HG03060 (cell line): Measurements from ENCODE around the gene VWA3B.
"Not testable (repeated sequence)": the region's sequence is repeated elsewhere in the genome, so short reads cannot be mapped to it uniquely, and the experiment has no call there.

ENCODE experiments used
- ATAC-seq: cut with Tn5 transposase; IDR thresholded peaks from one replicate; pipeline ENCODE4 v1.9.1; 2021; ENCODE audit warnings: low read depth, moderate number of reproducible peaks; ENCODE audit not compliant: unreplicated experiment

The VWA3B gene

DNA sequence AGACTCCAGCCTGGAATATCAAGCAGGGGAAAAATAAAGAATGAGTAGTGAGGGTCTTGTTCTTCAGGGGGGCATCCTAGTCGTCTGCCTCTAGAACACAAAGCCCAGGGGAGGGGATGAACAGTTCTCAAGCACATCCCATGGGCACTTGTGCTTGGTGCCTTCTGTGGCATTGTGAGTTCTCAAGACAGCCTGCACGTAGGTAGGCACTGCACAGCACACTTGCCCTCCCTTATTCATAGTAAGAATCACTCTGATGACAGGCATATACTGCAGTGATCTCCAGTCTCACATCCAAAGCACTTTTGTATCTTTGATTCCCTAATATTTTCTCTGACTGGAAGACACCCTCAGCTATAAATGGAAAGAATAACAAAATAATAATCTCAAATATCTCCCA is 154.6 kb downstream of the VWA3B start:
- no peak for ATAC-seq

DNA sequence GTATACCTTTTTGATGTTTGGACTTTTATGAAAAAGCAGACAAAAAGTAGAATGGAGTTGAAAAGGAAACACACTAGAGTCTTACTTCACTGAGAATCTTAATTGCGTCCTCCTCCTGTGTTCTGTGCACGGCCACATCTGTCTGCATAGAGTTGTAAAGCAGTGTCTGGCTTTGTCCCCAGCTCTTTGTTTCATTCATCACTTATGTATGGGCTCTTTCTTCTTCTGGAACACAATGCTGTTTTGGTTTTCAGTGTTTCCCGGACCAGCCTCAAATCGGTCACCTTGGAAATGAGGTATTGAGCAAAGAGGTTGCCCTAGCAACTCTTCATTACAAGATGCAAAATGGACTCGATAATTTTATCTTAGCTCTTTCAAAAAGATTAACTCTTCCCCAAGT is 155.0 kb downstream of the VWA3B start:
- ATAC-seq: no peak

DNA sequence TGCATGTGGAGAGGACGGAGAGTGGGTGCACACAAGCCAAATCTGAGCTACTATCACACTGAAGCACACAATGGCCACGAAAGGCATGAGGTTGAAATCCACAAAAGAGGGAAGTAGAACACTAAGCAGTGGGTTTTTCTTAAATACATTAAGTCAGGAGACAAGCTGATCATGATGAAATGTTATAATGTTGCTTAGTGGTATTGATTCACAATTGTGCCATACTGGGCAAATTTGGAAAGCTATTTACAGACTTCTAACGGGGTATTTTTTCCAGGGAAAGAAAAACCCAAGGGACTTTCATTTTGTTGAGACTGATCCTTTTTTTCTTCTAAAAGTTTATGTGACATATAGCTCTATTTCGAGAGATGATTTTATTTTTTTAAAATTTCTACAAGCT is 158.5 kb downstream of the VWA3B start:
- no peak for ATAC-seq

DNA sequence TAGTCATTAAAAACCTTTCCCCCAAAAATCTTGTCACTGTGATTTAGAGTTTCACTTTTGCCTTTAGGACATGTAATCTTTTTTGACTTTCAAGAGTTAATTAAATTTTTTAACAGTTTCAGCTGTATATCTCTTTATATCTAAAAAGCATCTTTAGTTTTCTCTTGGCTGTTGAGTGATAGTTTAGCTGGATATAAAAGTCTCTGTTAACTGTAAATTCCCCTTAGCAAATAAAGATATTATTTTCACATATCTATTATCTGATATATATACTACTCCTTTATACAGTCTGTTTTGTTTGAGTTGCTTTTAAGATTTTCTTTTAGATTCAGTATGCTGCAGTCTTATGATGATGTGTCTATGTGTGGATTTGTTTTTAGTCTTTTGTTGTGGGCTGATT is 160.4 kb downstream of the VWA3B start:
- ATAC-seq: no peak

DNA sequence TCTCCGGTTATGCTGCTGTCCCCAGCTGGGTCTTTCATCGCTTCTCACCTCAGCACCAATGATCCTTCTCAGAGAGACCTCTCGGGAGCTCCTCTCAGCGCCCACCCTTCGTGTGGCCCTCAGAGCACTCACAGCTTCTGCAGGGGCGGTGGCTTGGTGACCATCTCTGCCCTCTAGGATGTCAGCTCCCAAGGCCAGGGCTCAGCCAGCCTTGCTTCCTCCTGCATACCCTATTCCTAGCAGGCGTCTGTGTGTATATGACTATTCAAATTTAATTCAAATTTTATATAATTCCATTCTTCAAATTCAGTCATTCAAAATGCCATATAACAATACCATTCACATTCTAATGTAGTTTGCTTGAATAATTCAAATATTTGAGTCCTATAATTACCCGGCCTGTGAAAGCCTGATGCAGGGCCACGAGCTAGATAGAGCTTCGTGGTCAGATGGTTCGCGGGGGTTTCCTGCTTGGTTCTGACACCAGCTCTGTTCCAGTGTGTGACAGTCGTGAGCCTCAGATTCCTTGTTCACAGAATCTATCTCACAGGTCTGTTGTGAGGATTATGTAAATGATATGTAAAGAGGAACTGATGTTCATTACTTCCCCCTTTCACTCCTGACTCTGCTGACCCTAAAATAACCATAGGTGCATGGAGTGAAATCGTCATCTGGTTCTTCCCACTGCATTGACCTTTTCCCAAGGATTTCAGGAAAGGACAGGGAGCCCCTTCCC is 165.2 kb downstream of the VWA3B start:
- no peak for ATAC-seq

DNA sequence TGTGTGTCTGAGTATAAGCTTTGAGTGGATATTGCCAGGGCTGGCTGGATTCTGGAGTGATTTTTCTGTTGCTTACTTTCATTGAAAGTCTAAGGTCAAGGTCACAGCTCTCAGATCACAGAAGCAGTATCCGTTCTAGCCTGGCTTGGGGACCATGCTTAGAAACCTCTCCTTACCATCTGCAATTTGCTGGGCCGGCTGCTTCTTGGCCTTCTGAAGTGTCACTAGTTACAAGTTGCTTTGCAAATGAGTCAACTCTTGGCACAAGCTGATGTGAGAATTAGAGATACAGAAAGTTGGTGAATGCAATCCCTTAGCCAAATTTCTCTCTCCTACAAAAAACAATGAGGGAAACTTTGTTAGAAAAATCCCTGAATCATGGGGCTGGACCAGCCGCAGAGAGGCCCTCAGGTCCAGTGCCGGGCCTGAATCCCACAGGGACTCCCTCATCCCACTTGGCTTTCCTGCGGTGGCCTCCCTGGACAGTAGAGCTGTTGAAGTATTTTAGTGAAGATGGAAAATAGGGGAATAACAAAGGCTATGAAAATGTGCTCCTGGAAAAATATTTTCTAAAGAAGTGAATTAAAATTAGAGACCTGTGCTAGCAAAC is 166.6 kb downstream of the VWA3B start:
- no peak for ATAC-seq

DNA sequence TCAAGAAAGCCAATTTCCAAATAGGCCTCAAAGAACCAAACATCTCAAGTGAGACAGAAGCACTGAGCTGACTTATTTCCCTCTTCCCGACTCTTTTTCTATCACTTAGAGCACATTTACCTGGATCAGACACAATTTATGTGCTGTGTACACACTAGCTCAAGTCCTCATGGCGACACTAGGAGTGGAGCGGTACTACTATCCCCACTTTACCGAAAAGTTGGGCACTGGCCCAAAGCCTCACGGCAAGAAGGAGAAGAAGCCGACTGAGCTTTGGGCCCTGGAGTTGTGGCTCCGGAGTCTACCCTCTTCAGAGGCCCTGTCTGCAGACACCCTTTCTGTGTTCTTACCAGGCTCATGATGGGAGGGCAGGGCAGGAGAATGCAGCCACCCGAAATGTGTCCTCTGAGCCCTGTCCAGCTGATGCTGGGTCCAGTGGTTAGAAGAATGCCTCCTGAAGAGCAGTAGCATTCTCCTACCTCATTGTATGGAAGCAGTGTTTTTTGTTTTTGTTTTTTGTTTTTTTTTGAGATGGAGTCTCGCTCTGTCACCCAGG is 167.6 kb downstream of the VWA3B start:
- ATAC-seq: no peak

DNA sequence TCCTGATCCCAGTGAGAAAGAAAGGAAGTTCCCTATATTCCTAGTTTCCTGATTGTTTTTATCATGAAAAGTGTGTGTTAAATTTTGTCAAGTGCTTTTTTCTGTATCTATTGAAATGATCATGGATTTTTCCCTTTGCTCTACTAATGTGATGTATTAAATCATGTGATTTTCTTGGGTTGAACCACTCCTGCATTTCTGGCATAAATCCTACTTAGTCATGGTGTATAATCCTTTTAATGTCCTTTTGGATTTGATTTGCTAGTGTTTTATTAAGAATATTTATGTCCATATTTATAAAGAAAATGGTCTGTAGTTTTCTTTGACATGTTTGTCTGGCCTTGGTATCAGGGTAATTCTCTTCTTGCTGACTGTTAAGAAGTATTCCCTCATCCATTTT is 171.9 kb downstream of the VWA3B start:
- ATAC-seq: no peak

DNA sequence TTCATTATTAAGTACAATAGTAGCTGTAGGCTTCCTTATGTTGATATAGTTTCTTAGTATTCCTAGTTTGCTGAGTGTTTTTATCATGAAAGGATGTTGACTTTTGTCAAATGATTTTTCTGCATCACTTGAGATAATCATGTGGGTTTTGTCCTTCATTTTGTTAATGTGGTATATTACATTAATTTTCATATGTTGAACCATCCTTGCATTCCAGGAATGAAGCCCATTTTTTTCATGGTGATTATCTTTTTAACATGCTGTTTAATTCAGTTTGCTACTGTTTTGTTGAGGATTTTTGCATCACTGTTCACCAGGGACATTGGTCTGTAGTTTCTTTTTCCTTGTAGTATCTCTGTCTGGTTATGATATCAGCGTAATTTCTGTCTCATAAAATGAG is 176.4 kb downstream of the VWA3B start:
- no peak for ATAC-seq

DNA sequence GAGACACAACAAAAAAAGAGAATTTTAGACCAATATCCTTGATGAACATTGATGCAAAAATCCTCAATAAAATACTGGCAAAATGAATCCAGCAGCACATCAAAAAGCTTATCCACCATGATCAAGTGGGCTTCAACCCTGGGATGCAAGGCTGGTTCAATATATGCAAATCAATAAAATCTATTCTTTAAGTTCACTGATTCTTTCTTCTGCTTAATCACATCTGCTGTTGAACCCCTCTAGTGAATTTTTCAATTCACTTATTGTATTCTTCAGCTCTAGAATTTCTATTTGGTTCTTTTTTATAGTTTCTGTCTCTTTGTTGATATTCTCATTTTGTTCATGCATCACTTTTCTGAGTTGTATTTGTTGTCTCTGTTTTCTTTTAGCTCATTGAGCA is 181.3 kb downstream of the VWA3B start:
- ATAC-seq: not testable (repeated sequence)

DNA sequence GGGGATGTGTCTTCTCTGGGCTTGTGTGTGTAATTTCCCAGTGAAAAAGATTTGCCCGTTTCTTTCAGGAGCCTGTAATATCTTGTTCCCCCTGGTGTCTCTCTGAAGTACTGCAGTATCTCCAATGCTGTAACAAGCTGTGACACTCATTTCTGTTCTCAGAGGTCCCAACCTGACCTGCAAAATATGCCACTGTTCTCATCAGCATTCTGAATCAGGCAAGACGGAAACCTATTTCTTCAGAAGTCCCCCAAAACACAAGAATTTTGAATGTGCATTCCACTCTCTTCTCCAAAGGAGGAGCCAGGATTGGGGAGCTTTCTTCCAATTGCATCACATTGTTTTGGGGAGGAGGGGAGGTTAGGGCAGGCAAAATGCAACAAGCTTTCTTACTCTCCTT is 182.3 kb downstream of the VWA3B start:
- ATAC-seq: no peak

DNA sequence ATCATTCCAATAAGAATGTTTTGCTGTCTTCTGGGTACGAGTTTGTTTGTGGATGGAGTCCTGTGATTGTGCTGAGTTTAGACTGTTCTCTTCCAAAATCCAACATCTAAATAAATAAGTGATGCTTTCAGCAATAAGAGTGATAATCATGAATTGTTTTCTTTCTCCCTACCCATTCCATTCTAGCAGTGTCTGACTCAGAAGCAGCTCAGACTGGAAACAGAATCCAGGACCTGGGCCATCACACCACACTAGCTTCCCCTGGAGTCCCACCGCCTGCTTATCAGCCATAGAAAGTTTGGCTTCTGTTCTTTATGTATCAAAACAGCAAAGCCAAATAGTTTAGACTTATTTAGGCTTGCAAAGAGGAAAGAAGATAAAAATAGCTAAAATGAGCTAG is 182.9 kb downstream of the VWA3B start:
- ATAC-seq: no peak

DNA sequence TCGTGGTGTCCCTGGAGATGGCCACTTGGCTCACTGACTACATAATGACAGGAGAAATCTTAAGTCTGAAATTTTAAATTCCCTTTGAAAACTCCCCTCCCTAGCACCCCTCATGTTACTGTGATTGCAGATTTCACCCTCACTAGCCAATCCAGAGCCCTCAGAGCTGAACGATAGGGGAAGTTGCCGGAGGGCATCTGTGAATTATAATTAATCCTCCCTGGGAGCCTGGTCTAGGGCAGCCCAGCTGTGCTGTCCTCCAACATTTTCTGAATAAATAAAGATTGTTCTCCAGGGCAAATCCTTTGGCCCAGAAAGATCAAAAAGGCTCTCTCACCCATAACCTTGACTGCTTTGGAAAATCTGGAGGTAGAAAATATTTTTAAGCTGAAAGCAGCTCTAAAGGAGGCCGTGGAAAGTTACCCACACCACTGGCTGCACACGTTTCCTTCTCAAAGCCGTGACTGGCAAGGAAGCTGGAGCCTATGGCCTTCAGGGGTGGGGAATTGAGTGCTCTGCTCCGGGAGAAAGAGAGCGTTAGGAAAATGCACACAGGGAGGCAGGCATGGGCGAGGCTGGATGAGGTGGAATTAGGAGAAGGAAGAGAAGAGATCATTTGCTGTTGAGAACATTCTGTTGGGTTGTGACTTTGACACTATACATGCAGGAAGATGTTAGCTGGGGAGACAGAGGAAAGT is 190.3 kb downstream of the VWA3B start:
- ATAC-seq: no peak

DNA sequence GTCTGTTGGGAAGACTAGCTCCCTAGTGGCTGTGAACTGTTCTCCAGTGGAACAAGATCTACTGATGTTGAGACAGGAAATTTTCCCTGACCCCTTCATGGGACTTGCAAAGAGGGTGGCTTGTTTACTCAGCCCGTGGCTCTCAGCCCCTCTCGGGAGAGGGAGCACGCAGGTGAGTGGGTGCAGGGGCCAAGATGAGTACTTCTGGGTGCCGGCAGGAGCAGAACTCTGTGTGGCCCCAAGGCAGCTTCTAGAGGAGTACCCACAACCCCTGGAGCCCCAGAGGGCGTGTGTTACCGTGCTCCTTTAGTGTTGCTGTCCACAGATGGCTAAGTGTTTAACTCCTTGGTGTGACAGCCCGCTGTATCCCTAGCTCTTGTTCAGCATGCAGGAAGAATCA is 191.1 kb downstream of the VWA3B start:
- no peak for ATAC-seq

DNA sequence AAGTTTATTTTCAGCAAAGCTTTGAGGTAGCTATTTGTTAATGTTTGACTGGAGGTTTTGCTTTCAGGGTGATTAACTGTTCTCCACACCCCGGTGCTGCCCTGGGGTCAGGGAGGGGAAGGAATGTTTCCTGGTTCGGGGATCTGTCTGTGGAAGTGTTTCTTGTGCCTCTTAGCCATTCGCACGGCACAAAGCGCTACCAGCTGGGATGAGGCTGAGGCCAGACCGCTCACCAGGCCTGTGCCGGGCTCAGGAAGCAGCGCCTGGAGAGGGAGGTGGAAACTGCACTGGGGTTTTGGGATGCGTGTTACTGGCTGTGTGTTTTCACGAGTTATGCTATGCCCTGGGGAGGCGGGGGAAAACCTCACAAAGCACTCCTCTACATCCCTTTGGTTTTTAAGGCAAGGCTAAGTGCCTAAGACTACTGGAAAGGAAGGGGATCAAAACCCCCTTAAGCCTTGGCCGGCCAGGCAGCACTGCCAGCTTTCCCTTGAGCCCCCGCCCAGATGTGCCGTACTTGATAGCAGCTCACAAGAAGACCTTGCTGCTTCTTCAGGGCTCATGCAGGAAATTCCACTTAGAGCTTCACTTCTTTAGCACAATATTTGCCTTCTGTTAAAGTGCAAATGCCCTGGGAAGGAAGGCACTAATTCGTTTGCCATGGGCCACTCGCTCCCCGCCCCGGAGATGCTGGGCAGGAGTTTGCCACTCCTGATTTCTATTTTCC is 193.6 kb downstream of the VWA3B start:
- ATAC-seq: no peak

DNA sequence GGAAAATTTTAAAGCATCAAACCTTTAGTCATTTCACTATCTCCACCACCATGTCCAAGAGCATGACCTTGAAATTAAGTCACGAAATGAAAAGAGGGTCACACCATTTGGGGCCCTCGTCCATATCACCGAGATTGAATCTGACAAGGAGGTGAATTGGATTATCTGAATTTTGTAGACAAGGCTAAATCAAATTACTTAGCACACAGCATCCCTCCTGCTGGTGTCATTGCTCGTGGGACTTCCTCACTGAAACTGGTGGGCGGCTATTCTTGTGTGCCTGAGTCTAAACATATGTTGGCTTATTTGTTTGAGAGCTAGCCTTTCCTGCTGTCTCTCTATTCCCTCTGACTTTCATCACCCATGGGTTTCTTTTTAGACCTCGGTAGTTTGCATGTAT is 194.6 kb downstream of the VWA3B start:
- no peak for ATAC-seq

DNA sequence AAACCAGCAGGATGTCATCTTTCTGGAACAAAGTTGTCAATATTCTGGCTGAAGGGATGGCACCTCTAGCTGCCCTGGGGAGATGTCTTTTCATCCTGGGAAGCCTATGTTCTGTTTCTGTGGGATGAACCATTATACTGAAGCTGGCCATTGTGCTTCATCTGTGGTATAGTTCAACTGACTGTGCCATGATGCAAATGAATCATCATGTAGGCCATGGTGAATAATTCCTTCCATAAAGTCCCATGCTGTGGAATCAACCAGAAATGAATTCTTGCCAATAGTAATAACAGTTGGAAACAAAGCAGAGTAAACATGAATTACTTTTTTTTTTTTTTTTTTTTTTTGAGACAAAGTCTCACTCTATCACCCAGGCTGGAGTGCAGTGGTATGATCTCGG is 195.1 kb downstream of the VWA3B start:
- no peak for ATAC-seq

DNA sequence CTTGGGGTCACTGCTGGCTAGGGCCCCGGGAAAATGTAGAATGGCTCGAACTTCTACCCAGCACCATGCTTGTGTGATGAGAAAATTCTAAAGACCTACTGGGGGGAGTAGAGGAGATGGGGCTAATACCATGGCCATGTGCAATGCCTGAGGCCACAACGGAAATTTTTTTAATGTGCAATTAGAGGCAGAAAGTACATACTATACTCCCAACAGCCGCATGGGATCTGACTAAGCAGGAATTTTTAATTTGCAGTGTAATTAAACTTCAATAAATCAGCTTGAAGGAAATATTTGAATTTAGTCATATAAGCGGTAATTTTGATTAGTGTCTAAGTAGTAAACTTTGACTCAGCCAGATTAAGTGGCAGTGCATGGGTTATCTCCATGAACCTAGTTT is 206.1 kb downstream of the VWA3B start:
- ATAC-seq: no peak

DNA sequence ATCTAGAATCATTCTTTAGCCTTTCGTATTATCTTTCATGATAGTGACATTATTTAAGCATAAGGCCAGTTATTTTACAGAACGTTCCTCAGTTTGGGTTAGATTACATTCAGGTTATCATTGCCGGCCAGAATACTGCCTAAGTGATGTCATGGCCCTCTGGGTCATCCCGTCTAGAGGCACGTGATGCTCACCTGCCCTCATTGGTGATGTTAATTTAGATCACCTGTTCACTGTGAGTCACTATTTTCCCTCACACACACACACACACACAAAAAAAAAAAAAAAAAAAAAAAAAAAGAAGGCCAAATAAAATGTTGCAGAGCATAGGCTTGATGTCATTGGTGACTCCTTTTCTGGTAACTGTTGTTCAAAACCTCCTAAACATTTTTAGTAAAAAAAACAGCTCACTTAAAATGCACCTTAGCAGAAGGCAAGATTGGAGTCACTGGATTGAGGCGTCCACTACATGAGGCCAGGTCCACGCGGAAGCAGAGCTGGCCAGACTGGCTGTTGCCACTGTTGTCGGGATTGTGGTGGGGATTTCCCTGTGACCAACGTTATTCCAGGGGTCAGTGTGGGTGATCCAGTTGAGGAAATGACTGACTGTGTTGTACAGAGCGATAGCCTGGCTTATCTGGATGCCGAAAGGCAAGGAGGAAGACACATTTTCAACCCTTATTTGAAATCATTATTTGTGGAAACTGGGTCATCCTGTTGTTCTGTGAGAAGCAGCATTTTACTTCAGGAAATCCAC is 207.1 kb downstream of the VWA3B start:
- no peak for ATAC-seq

DNA sequence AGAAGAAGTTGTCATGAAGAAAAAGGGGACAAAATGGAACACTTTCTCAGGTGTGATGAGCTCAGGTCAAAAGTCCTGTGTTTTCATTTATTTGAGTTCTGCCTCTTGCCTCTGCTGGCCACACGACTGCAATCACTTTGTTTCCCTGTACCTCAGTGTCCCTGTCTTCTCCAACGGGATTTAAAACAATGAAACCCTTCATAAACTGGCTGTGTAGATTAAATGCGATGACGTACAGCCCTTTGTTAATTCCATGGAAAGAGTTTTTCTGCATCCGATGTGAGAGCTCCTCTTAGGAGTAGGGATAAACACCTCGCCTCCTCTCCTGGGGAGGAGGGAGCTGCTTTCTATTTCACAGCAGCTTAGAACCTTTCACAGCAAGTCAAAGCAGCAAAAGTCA is 207.7 kb downstream of the VWA3B start:
- ATAC-seq: no peak
